Neutrophil (primary cell): Measurements from ENCODE around the gene PDZRN4.

Source experiments
- H3K27ac ChIP-seq: fragments of 200-600 bp; sonication (generic); 2 replicates; pipeline ENCODE4 v1.5.1; 2016; ENCODE audit warnings: mild to moderate bottlenecking, moderate library complexity
- H3K27me3 ChIP-seq: fragments of 200-600 bp; sonication (generic); 2 replicates; pipeline ENCODE4 v1.6.0; 2016; ENCODE audit warnings: mild to moderate bottlenecking
- H3K36me3 ChIP-seq: fragments of 200-600 bp; sonication (generic); 2 replicates; pipeline ENCODE4 v1.5.1; 2017
- H3K4me1 ChIP-seq, 2 experiments: fragments of 200-600 bp in 1 of 2; sonication (generic) in 1 of 2; 1 replicate in 1 of 2; 2 replicates in 1 of 2; pipeline versions ENCODE4 v1.5.1 to v1.6.1; 2013 to 2016; ENCODE audit warnings: low read depth in 1 of 2, low read length in 1 of 2, mild to moderate bottlenecking in 1 of 2, moderate library complexity in 1 of 2; ENCODE audit not compliant: control insufficient read depth in 1 of 2, insufficient read depth in 1 of 2
- H3K4me3 ChIP-seq, 2 experiments: fragments of 200-600 bp in 1 of 2; sonication (generic) in 1 of 2; 1 replicate in 1 of 2; 2 replicates in 1 of 2; pipeline ENCODE4 v1.5.1; 2013 to 2016; ENCODE audit warnings: low read depth in 1 of 2, low read length in 1 of 2, mild to moderate bottlenecking in 1 of 2, moderate library complexity in 1 of 2
- H3K9me3 ChIP-seq: fragments of 200-600 bp; sonication (generic); 2 replicates; pipeline ENCODE4 v1.5.1; 2016
- CTCF ChIP-seq: fragments of 200-600 bp; sonication (generic); IDR thresholded peaks from 2 replicates; pipeline ENCODE4 v1.5.1; 2016; ENCODE audit warnings: antibody characterized with exemption

The PDZRN4 gene

GRCh38 chr12:41188058-41188840 lies at the start of gene PDZRN4:
Gene PDZRN4, plus strand, starts transcription at chr12:41188320.
- H3K4me3 ChIP-seq, result no peak within 1 kb of the TSS
- no peak within 1 kb of the TSS for H3K27ac ChIP-seq
- H3K27me3 ChIP-seq, result peaks cover 75% of the 10 kb centered on the region
- no peaks in the 10 kb centered on the region for H3K36me3 ChIP-seq
- no peak for TF ChIP-seq CTCF
- no peaks in the 10 kb centered on the region for H3K9me3 ChIP-seq
- peaks cover 0 to 4% of the 10 kb centered on the region in 2 experiments for H3K4me1 ChIP-seq

- H3K27me3 ChIP-seq, result no peaks in the 10 kb centered on the region
- H3K4me3 ChIP-seq, result no peak overlapping the region
- H3K9me3 ChIP-seq, result no peaks in the 10 kb centered on the region
- H3K36me3 ChIP-seq, result no peaks in the 10 kb centered on the region
- TF ChIP-seq CTCF, result no peak
- H3K27ac ChIP-seq, result no peak overlapping the region
- no peaks in the 10 kb centered on the region for H3K4me1 ChIP-seq
Observed at GRCh38 chr12:41140117-41140516, 48.0 kb upstream of the PDZRN4 start.

- Histone ChIP-seq H3K36me3 (no peaks in the 10 kb centered on the region), H3K4me1 (no peaks in the 10 kb centered on the region), H3K9me3 (no peaks in the 10 kb centered on the region), H3K4me3 (no peak overlapping the region), H3K27me3 (no peaks in the 10 kb centered on the region), H3K27ac (no peak overlapping the region)
- TF ChIP-seq CTCF, result no peak
Observed at GRCh38 chr12:41141104-41141503, 47.0 kb upstream of the PDZRN4 start.

- no peak for TF ChIP-seq CTCF
Observed at GRCh38 chr12:41142376-41142775, 45.7 kb upstream of the PDZRN4 start.

GRCh38 chr12:41151793-41152192 lies 36.3 kb upstream of the PDZRN4 start:
- Histone ChIP-seq H3K4me1 (no peaks in the 10 kb centered on the region), H3K36me3 (no peaks in the 10 kb centered on the region), H3K4me3 (no peak overlapping the region), H3K27ac (no peak overlapping the region), H3K9me3 (no peaks in the 10 kb centered on the region), H3K27me3 (no peaks in the 10 kb centered on the region)
- TF ChIP-seq CTCF, result no peak

More at GRCh38 chr12:41142376-41142775, 45.7 kb upstream of the PDZRN4 start:
- H3K4me1 ChIP-seq, result no peaks in the 10 kb centered on the region
- H3K36me3 ChIP-seq, result no peaks in the 10 kb centered on the region
- H3K27ac ChIP-seq, result no peak overlapping the region
- H3K9me3 ChIP-seq, result no peaks in the 10 kb centered on the region
- no peak overlapping the region for H3K4me3 ChIP-seq
- no peaks in the 10 kb centered on the region for H3K27me3 ChIP-seq
